ENCODE results near the gene PAFAH2. TPM values are rescaled to one million over a fixed set of nuclear protein-coding genes. Genes with fewer than 3 reads are reported as not detected.

The PAFAH2 gene
- total RNA-seq, 4 donors from 2014 or later = 15.7 to 57.8 (median 48.4) TPM

GRCh38 chr1:26038904-26039303, 41.0 kb upstream of the PAFAH2 start:
- Histone ChIP-seq H3K27me3 (no peaks in the 10 kb centered on the region), H3K27ac (no peak overlapping the region), H3K4me3 (no peak overlapping the region), H3K9me3 (no peaks in the 10 kb centered on the region), H3K4me1 (peaks cover 0 to 16% (median 6%) of the 10 kb centered on the region in 4 donors), H3K36me3 (no peaks in the 10 kb centered on the region)
- no peak for DNase-seq
- TF ChIP-seq POLR2A (IDR thresholded peaks at IDR 0.05) (no peak), CTCF (IDR thresholded peaks at IDR 0.05) (no peak)

GRCh38 chr1:26038477-26038876, 40.6 kb upstream of the PAFAH2 start:
- Histone ChIP-seq H3K9me3 (no peaks in the 10 kb centered on the region), H3K36me3 (no peaks in the 10 kb centered on the region), H3K27ac (no peak overlapping the region)

GRCh38 chr1:26037904-26038303, 40.0 kb upstream of the PAFAH2 start:
- Histone ChIP-seq H3K4me3 (no peak overlapping the region), H3K36me3 (no peaks in the 10 kb centered on the region), H3K9me3 (no peaks in the 10 kb centered on the region), H3K4me1 (peaks cover 0 to 16% (median 6%) of the 10 kb centered on the region in 4 donors), H3K27ac (no peak overlapping the region), H3K27me3 (no peaks in the 10 kb centered on the region)
- TF ChIP-seq CTCF (IDR thresholded peaks at IDR 0.05) (no peak), POLR2A (IDR thresholded peaks at IDR 0.05) (no peak)
- no peak for DNase-seq

More at GRCh38 chr1:26038477-26038876, 40.6 kb upstream of the PAFAH2 start:
- Histone ChIP-seq H3K4me1 (peaks cover 0 to 16% (median 6%) of the 10 kb centered on the region in 4 donors), H3K4me3 (no peak overlapping the region), H3K27me3 (no peaks in the 10 kb centered on the region)
- DNase-seq = no peak
- TF ChIP-seq CTCF (IDR thresholded peaks at IDR 0.05) = no peak
- no peak for TF ChIP-seq POLR2A (IDR thresholded peaks at IDR 0.05)

GRCh38 chr1:26036756-26037281, 39.0 kb upstream of the PAFAH2 start:
- H3K4me3 ChIP-seq = no peak overlapping the region
- TF ChIP-seq CTCF (IDR thresholded peaks at IDR 0.05) (no peak), POLR2A (IDR thresholded peaks at IDR 0.05) (no peak)
- H3K4me1 ChIP-seq = peaks cover 0 to 16% (median 6%) of the 10 kb centered on the region in 4 donors
- no peak overlapping the region for H3K27ac ChIP-seq
- H3K9me3 ChIP-seq = no peaks in the 10 kb centered on the region
- H3K36me3 ChIP-seq = no peaks in the 10 kb centered on the region
- no peaks in the 10 kb centered on the region for H3K27me3 ChIP-seq
- no peak for DNase-seq

GRCh38 chr1:26035959-26036755, 38.3 kb upstream of the PAFAH2 start:
- H3K27me3 ChIP-seq = no peaks in the 10 kb centered on the region
- TF ChIP-seq CTCF (IDR thresholded peaks at IDR 0.05) (peak; percentile 98 to 100 (median 99)), POLR2A (IDR thresholded peaks at IDR 0.05) (no peak)
- H3K9me3 ChIP-seq = no peaks in the 10 kb centered on the region
- peak overlapping the region; percentile 61 to 93 (median 70) for H3K4me3 ChIP-seq
- H3K27ac ChIP-seq = peak overlapping the region; percentile 63 to 85 (median 78)
- no peaks in the 10 kb centered on the region for H3K36me3 ChIP-seq
- peak; percentile 72 to 93 (median 89) for DNase-seq
- peaks cover 0 to 16% (median 6%) of the 10 kb centered on the region in 4 donors for H3K4me1 ChIP-seq

Data from Peyer's patch (tissue), 4 donors.